Thoracic aorta (tissue), 2 donors: ENCODE measurements around the gene FASTKD3. TPM values are rescaled to one million over a fixed set of nuclear protein-coding genes. Genes with fewer than 3 reads are reported as not detected.

ENCODE experiments used
- ATAC-seq: fragments of 150-250 bp; one replicate; pipeline ENCODE4 v1.8.0; 2017; ENCODE audit warnings: low read depth; ENCODE audit not compliant: insufficient number of reproducible peaks, low FRiP score
- DNase-seq: peaks from one replicate; pipeline ENCODE4 v3.0.0-alpha.2; 2020; ENCODE audit warnings: low spot score
- H3K27ac ChIP-seq, 2 donors: fragments of 200-600 bp; sonication (generic); 1 replicate in 1 of 2; 2 replicates in 1 of 2; pipeline ENCODE4 v1.5.1; 2016; ENCODE audit warnings: mild to moderate bottlenecking in 2 of 2, moderate library complexity in 2 of 2
- H3K27me3 ChIP-seq: fragments of 200-600 bp; sonication (generic); replicated peaks from 2 replicates; pipeline ENCODE4 v1.6.0; 2016; ENCODE audit warnings: mild to moderate bottlenecking; ENCODE audit not compliant: insufficient read depth
- H3K36me3 ChIP-seq: fragments of 200-600 bp; sonication (generic); one replicate; pipeline ENCODE4 v1.5.1; 2016
- H3K4me1 ChIP-seq, 2 donors: fragments of 200-600 bp; sonication (generic); 1 replicate in 1 of 2; 2 replicates in 1 of 2; pipeline versions ENCODE4 v1.5.1 to v1.6.0; 2016; ENCODE audit warnings: low read depth in 2 of 2, mild to moderate bottlenecking in 1 of 2; ENCODE audit not compliant: control insufficient read depth in 1 of 2
- H3K4me3 ChIP-seq: fragments of 200-600 bp; sonication (generic); 2 replicates; pipeline ENCODE4 v1.5.1; 2016; ENCODE audit warnings: mild to moderate bottlenecking
- H3K9me3 ChIP-seq: fragments of 200-600 bp; sonication (generic); 2 replicates; pipeline ENCODE4 v1.5.1; 2016
- total RNA-seq, 2 donors: library from RNA; depleted of rRNA; stranded (reverse); fragments of >200 nt; gene quantifications; one replicate each; pipeline versions ENCODE4 v1.1.0 to v1.2.3, GENCODE V29; 2016
- TF ChIP-seq, protein P1 (sequence below): fragments of 200-600 bp; sonication (generic); IDR thresholded peaks from one replicate; pipeline ENCODE4 v1.5.1; 2019; ENCODE audit warnings: antibody characterized with exemption

FASTKD3 gene
- total RNA-seq, 2 donors from 2014 or later: 7.3 to 13.1 TPM

DNA sequence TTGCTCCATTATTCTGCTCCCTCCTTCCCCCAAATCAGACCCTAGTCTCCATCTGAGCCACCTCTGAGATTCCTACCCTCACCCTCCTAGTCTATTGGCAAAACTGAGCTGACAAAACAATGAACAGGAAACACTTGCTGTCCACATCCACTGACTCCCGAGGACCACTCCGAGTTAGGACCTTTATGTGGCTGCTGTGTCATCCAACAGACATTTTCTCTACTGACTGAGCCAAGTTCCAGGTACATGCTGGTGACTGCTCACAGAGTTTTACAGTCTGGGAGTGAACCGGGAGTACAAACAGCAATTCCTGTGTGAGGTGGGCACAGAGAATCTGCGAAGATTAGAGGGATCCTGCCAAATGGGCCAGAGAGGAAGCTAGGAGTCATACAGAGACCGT, 57.1 kb downstream of the FASTKD3 start:
- TF ChIP-seq, protein P1, sequence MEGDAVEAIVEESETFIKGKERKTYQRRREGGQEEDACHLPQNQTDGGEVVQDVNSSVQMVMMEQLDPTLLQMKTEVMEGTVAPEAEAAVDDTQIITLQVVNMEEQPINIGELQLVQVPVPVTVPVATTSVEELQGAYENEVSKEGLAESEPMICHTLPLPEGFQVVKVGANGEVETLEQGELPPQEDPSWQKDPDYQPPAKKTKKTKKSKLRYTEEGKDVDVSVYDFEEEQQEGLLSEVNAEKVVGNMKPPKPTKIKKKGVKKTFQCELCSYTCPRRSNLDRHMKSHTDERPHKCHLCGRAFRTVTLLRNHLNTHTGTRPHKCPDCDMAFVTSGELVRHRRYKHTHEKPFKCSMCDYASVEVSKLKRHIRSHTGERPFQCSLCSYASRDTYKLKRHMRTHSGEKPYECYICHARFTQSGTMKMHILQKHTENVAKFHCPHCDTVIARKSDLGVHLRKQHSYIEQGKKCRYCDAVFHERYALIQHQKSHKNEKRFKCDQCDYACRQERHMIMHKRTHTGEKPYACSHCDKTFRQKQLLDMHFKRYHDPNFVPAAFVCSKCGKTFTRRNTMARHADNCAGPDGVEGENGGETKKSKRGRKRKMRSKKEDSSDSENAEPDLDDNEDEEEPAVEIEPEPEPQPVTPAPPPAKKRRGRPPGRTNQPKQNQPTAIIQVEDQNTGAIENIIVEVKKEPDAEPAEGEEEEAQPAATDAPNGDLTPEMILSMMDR: no peak
- ATAC-seq: no peak
- no peak for DNase-seq
- Histone ChIP-seq H3K27ac (no peak overlapping the region), H3K4me3 (no peak overlapping the region), H3K36me3 (no peaks in the 10 kb centered on the region), H3K27me3 (no peaks in the 10 kb centered on the region), H3K9me3 (no peaks in the 10 kb centered on the region), H3K4me1 (no peaks in the 10 kb centered on the region)

Other genes with a start within 250 kb of the FASTKD3 start
- gene CFAP90, start 17.9 kb downstream of the FASTKD3 start, total RNA-seq: not detected
- 10 to 100 TPM; 30.5 to 51.9 TPM for gene MTRR, start 117 bp upstream of the FASTKD3 start, total RNA-seq